ENCODE results near the gene VSIG10L2. TPM values are rescaled to one million over a fixed set of nuclear protein-coding genes. Genes with fewer than 3 reads are reported as not detected.

The VSIG10L2 gene
- total RNA-seq, result 0.22 TPM in 1 of 2 replicates, not detected in the other

GRCh38 chr11:125945797-125946520, at the start of gene VSIG10L2:
VSIG10L2 (plus strand) TSS chr11:125946044; CDS start chr11:125946056, 12 bp downstream.

GRCh38 chr11:125902927-125903710, 42.7 kb upstream of the VSIG10L2 start, which contains the start of gene PUS3:
PUS3 (minus strand) TSS chr11:125903206; CDS start chr11:125896284, 6,922 bp downstream.

GRCh38 chr11:125903711-125904659, 41.9 kb upstream of the VSIG10L2 start, which contains the start of gene DDX25:
DDX25 (plus strand) TSS chr11:125904508; CDS start chr11:125904518, 10 bp downstream.

Other genes starting within 250 kb of the VSIG10L2 start
- gene PATE1, start 199.8 kb upstream of the VSIG10L2 start, total RNA-seq, result not detected in 2 replicates
- 0.12 and 0.22 TPM in 2 replicates for gene PATE2, start 167.2 kb upstream of the VSIG10L2 start, total RNA-seq
- gene PATE3, start 157.9 kb upstream of the VSIG10L2 start, total RNA-seq, result not detected in 2 replicates
- gene PATE4, start 112.7 kb upstream of the VSIG10L2 start, total RNA-seq, result not detected in 2 replicates
- gene HYLS1, start 58.4 kb upstream of the VSIG10L2 start, total RNA-seq, result 6.1 and 16.6 TPM in 2 replicates
- 13.9 and 14.9 TPM in 2 replicates for gene PUS3, start 42.8 kb upstream of the VSIG10L2 start, total RNA-seq
- under 0.01 and 0.11 TPM in 2 replicates for gene DDX25, start 41.5 kb upstream of the VSIG10L2 start, total RNA-seq
- 5.2 and 13.0 TPM in 2 replicates for gene CDON, start 116.8 kb downstream of the VSIG10L2 start, total RNA-seq

All from uterine smooth muscle cell (primary cell).